GM18517 (cell line): ENCODE results near the gene SDK1.

Source experiments
- ATAC-seq: cut with Tn5 transposase; IDR thresholded peaks from one replicate; pipeline ENCODE4 v1.9.1; 2021; ENCODE audit warnings: mild to moderate bottlenecking, moderate library complexity; ENCODE audit not compliant: unreplicated experiment

Gene SDK1

GRCh38 chr7:4110438-4110837 lies 809.4 kb downstream of the SDK1 start:
- no peak for ATAC-seq

DNA sequence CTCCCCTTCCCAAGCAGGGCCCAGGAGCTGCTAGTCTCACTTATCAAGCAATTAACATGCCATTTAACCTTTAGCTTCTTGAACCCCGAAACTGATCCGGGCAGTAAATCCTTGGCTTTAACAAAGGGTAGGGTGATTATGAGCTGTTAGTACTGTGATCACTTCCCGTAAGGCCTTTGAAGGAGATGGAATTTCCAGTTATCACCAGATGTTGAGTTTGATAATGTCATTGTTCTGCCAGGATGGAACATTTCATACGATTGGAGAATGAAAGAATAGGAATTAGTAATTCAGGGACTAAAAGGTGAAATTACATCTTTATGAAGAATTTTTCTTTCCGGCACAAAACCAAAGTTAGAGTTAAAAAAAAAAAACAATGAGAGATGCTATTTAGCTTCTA lies 810.1 kb downstream of the SDK1 start:
- ATAC-seq: no peak

DNA sequence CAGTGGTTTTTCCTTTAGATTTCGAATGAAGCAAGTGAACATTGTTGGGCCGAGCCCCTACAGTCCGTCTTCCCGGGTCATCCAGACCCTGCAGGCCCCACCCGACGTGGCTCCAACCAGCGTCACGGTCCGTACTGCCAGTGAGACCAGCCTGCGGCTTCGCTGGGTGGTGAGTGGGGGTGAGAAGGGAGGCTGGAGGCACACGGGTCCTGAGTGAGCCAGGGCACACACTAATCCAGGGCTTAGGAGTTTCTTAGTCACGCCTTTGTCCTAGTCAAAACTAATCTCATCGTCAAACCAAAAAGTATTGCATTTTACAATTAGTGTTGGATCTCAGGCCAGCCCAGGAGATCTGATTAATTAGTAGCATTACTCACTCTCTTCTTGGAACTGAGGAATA lies 812.2 kb downstream of the SDK1 start:
- no peak for ATAC-seq

- ATAC-seq: no peak
These were observed 812.9 kb downstream of the SDK1 start for GRCh38 chr7:4113976-4114375.

DNA sequence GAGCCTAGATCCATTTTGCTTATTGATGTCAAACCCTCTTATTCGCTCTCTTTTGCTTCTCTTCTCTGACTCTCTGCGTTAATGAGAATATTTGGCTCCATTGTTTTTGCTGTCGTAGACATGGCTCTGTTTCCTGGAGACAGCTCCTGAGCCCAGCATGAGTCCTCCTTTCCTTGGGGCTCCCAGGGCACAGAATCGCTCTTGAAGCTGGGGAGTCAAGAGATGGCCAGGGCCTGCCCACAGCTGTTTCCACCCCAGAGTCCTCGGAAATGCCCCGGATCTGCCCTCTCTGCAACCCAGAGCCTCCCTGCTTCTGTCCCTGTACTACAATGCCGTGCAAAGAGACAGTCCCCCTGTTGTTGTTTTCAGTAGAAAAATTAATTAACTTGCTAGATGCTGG lies 814.4 kb downstream of the SDK1 start:
- ATAC-seq: no peak

GRCh38 chr7:4115941-4116610 lies 815.0 kb downstream of the SDK1 start:
- ATAC-seq: no peak

DNA sequence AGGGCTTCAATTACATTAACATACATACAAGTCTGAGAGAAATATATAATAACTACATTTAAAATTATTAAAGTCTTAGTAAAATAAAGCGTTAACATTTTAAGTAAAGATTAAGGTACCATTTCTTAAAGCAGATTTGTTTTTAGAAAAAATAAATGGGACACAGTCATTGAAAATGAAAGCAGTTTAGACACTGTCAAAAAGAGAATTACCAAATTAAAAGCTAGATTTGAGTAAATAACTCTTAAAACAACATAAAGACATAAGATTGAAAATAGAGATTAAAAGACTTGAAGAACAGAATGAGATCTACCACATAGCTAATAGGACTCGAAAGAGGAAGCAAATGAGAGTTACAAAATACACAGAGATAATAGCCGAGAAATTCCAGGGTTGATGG lies 818.8 kb downstream of the SDK1 start:
- ATAC-seq: no peak

DNA sequence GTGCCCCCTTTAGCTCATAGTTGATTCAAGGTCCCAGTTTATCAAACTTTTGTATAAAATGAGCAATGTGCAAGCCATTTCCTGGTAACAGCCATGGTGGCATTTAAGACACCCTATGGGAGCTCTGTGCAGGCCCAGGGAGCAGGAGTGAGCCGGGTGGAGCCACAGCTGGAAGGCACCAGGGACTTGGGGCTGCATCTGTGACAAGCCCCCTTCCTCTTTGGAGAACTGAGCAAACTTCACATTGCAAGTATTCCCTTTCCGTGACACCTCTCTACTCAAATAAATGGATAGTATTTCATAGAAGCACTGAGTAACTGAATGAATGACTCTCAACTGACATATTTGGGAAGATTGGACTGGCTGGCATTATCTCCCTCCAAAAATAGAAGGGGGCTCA lies 822.3 kb downstream of the SDK1 start:
- ATAC-seq: no peak

DNA sequence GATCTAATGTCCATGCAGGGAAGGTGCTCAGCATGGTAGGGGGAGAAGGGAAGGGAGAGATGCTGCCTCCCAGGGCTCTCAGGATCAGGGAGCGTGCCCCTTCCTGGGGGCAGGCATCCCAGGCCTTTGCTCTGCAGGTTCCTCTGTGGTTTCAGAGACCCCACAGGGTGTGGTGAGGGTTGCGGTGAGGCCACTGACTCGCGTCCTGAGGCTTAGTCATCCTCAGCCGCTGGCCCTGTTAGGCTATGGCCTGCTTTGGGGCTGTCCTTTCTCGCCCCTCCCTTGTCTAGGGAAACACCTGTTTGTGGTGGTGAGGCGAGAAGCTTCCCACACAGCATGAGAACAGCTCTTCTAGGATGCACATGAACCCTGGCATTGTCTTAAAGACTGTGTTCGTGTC lies 822.8 kb downstream of the SDK1 start:
- no peak for ATAC-seq

GRCh38 chr7:4124556-4125477 lies 823.8 kb downstream of the SDK1 start:
- no peak for ATAC-seq

DNA sequence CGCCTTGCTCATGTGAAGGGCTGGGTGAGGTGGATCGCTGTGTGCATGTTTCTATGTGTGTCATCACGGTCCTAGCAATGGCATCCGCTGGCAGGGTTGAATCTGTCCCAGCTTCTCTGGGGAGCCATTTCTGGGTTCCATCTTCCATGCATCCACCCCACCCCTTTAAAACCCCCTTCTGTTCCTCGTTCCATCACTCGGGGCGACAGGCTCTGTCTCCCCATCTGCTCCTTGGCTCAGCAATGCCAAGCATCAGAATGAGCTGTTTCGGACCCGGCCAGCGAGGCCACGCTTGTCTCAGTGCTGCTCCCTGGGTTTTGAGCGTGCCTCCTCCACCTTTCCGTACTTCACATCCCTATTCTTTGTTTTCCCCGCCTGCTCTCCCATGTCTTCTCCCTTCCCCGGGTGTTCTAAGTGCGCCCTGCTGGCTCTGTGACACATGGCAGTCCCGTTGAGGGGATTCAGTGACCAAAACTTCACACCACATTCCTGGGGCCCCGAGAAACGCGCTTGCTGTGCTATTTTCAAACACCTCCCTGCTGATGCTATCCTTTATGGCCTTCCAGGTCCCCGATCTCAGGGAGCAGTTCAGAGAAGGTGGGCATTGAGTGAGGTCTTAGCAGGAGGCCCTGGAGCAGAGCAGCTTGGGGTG lies 827.0 kb downstream of the SDK1 start:
- ATAC-seq: no peak

- ATAC-seq: no peak
These were observed 828.5 kb downstream of the SDK1 start for GRCh38 chr7:4129481-4130122.

DNA sequence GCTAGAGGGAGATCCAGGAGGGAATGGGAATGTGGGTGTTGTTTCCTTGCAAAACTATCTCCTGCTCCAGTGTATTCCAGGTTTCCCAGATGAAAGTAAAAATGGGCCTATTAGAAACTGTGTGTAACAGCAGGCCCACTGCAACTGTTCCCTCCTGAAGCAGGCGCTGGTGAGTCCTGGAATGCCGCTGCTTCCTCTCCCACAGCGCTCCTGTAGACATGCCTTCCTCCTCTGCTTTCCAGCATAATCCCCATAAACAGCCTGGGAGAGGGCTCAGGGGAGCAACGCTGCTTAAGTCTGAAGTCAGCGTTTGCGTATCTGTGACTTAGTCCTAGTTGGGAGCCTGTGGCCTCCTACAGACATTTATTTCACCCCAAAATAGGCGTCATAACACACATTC lies 830.0 kb downstream of the SDK1 start:
- ATAC-seq: no peak

- no peak for ATAC-seq
These were observed 831.2 kb downstream of the SDK1 start for GRCh38 chr7:4132221-4132620.

DNA sequence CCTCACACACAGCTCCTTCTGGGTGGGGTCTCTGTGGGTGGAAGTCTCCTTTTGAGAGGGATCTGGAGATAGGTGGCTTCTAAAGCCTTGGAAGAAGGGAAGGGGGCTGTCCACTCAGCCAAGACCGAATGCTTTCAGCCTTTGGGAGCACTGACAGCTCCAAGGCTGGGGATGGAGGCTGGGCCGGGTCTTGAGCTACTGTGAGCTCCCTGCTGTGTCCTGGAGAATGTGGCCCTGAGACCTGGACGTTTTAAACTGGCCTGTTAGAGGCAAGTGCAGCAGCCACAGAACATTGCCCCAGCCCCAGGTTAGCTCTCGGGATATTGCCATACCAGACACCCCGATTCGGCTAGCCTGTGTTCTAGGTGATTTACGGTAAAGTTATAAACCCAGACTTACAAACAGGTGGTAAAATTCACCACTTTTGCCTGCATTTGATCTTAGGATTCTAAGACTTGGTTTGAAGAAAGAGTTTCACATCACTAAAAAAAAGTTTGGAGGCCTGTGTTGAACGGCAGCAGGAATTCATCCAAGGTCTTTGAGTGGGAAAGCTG lies 832.5 kb downstream of the SDK1 start:
- ATAC-seq: no peak

DNA sequence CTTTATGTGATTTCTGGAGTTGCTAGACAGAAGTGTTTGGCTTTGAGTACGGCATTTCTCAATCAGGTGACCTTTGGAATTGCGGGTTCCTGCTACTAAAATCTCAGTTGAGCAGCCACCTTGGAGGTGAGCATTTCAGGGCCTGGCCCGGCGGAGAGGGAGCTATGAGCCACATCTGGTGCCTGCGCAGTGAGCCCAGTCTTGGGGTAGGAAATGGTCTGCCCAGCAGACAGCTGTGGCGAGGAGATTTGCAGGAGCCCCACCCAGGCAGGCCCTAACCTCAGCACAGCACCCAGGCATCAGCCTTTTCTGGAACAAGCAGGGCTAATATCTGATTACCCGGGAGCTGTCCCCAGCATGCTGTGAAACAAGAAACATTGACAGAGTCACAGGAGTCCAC lies 833.2 kb downstream of the SDK1 start:
- no peak for ATAC-seq

- ATAC-seq: no peak
These were observed 833.6 kb downstream of the SDK1 start for GRCh38 chr7:4134631-4135030.

DNA sequence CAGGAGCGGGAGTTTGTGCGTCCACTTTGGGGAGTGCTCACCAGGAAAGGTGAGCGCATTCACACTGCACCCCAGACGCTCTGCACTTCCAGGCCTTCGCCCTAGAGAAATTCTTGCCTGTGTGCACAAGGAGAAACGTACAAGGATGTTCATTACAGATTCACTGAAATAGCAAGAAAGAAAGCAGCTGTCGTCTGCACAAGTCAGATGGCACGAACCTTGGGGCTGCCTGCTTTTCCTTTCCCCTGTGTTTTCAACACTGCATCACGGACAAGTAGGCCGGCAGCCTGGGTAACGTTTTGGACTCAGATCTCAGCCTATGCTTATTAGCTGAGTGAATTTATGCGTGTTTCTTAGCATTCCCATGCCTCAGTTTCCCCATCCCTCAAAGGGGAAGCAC lies 834.2 kb downstream of the SDK1 start:
- ATAC-seq: no peak

DNA sequence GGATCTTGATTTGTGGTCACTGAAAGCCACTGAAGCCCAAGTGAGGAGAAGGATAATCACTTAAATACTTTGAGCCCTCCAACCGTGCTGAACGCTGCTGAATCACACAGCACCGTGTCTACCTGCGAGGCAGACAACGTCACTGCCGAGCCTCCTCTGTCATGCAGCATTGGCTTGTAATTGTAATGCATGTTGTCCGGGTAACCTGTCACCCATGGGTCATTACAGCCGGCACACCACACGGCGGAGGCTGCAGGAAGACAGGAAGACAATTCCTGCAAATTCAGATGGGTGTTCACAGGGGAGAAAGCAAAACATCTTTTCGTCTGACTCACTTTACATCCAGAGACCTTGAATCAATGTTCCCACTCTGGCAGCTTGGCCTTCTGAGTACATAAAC lies 835.0 kb downstream of the SDK1 start:
- no peak for ATAC-seq

DNA sequence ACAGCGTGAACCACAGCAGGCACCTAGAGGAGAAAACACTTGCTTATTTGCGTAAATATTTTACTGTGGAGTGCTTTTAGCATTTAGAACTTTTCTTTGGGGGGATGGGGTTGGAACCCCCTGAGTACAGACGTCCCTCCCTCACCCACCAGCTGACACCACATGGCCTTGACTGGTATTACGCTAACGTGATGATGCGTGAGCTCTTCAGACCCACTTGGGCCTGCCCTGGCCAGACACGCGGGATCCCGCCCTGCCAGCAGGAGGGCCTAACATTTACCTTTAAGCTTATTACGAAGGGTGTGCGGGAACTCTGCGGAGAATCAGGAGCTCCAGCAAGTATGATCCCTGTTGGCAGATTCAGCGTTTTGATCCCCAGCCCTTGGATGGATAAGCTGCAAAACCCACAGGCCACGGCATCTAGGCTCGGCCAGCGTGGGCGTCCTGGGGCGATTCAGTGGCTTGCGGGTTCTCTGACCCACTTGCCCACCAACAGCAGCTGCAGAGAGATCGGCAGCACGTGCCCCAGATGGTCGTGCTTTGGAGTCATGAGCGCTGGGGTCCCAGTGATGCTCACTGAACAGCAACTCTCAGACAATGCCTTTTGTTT lies 835.6 kb downstream of the SDK1 start:
- ATAC-seq: no peak

GRCh38 chr7:4137552-4137951 lies 836.5 kb downstream of the SDK1 start:
- no peak for ATAC-seq
